Mesenchymal stem cell (in vitro differentiated cells and primary cell): ENCODE results near the gene SCD5.

ENCODE experiments used
- DNase-seq: peaks from one replicate; pipeline ENCODE4 v3.0.0-alpha.2; 2013
- H2AFZ ChIP-seq: one replicate; pipeline ENCODE4 v1.6.1; 2013; ENCODE audit warnings: low read depth, mild to moderate bottlenecking, control low read depth, inconsistent platforms, low read length, moderate library complexity
- H2AK5ac ChIP-seq: 2 replicates; pipeline ENCODE4 v1.6.1; 2013; ENCODE audit warnings: low read length, moderate library complexity, mild to moderate bottlenecking, inconsistent platforms; ENCODE audit not compliant: severe bottlenecking
- H2BK120ac ChIP-seq: one replicate; pipeline ENCODE4 v1.6.1; 2013; ENCODE audit warnings: low read depth, mild to moderate bottlenecking, inconsistent platforms, low read length, moderate library complexity
- H2BK12ac ChIP-seq, 2 experiments: one replicate each; pipeline ENCODE4 v1.6.1; 2013; ENCODE audit warnings: inconsistent platforms in 2 of 2, low read length in 2 of 2, mild to moderate bottlenecking in 2 of 2, moderate library complexity in 2 of 2, control low read depth in 1 of 2
- H2BK15ac ChIP-seq: one replicate; pipeline ENCODE4 v1.6.1; 2013; ENCODE audit warnings: mild to moderate bottlenecking, low read depth, inconsistent platforms; ENCODE audit not compliant: poor library complexity, severe bottlenecking
- H2BK5ac ChIP-seq: 2 replicates; pipeline ENCODE4 v1.6.1; 2013; ENCODE audit warnings: low read depth, mild to moderate bottlenecking, low read length, control low read depth, inconsistent platforms; ENCODE audit not compliant: poor library complexity, severe bottlenecking
- H3K14ac ChIP-seq, 2 experiments: one replicate each; pipeline ENCODE4 v1.6.1; 2013; ENCODE audit warnings: inconsistent platforms in 2 of 2, low read length in 2 of 2, control low read depth in 1 of 2, mild to moderate bottlenecking in 1 of 2, moderate library complexity in 1 of 2
- H3K18ac ChIP-seq, 2 experiments: one replicate each; pipeline ENCODE4 v1.6.1; 2013; ENCODE audit warnings: inconsistent platforms in 2 of 2, low read length in 2 of 2, control low read depth in 1 of 2, low read depth in 1 of 2, mild to moderate bottlenecking in 1 of 2
- H3K23ac ChIP-seq, 2 experiments: one replicate each; pipeline ENCODE4 v1.6.1; 2013; ENCODE audit warnings: inconsistent platforms in 2 of 2, low read length in 2 of 2, mild to moderate bottlenecking in 2 of 2, moderate library complexity in 2 of 2, control low read depth in 1 of 2
- H3K27ac ChIP-seq: 2 replicates; pipeline ENCODE4 v1.5.1; 2013; ENCODE audit warnings: mild to moderate bottlenecking, moderate library complexity, low read length, control low read depth, inconsistent platforms; ENCODE audit not compliant: poor library complexity, severe bottlenecking
- H3K27me3 ChIP-seq, 2 experiments: 2 replicates each; pipeline versions ENCODE4 v1.6.1 to v1.7.0; 2013; ENCODE audit warnings: low read length in 2 of 2, mild to moderate bottlenecking in 2 of 2, moderate library complexity in 2 of 2, control low read depth in 1 of 2, inconsistent platforms in 1 of 2; ENCODE audit not compliant: control insufficient read depth in 1 of 2, insufficient read depth in 1 of 2
- H3K36me3 ChIP-seq, 2 experiments: 2 replicates each; pipeline versions ENCODE4 v1.6.1 to v1.7.0; 2013; ENCODE audit warnings: low read length in 2 of 2, control low read depth in 1 of 2, inconsistent platforms in 1 of 2, low read depth in 1 of 2, mild to moderate bottlenecking in 1 of 2; ENCODE audit not compliant: insufficient read depth in 2 of 2, control insufficient read depth in 1 of 2
- H3K4ac ChIP-seq, 2 experiments: one replicate each; pipeline ENCODE4 v1.6.1; 2013; ENCODE audit warnings: inconsistent platforms in 2 of 2, low read length in 2 of 2, mild to moderate bottlenecking in 2 of 2, moderate library complexity in 2 of 2, control low read depth in 1 of 2, low read depth in 1 of 2
- H3K4me1 ChIP-seq: 2 replicates; pipeline ENCODE4 v1.6.1; 2013; ENCODE audit warnings: low read depth, low read length, control low read depth; ENCODE audit not compliant: control insufficient read depth, insufficient read depth
- H3K4me2 ChIP-seq: 2 replicates; pipeline ENCODE4 v1.6.1; 2013; ENCODE audit warnings: low read length, mild to moderate bottlenecking, inconsistent platforms; ENCODE audit not compliant: poor library complexity, severe bottlenecking
- H3K4me3 ChIP-seq, 2 experiments: 2 replicates each; pipeline versions ENCODE4 v1.5.1 to v1.7.0; 2013; ENCODE audit warnings: low read length in 2 of 2, mild to moderate bottlenecking in 2 of 2, control low read depth in 1 of 2, low read depth in 1 of 2; ENCODE audit not compliant: insufficient read depth in 1 of 2
- H3K79me1 ChIP-seq: replicated peaks from 2 replicates; pipeline ENCODE4 v1.6.1; 2013; ENCODE audit warnings: mild to moderate bottlenecking, control low read depth, low read length, inconsistent platforms; ENCODE audit not compliant: poor library complexity, severe bottlenecking
- H3K9ac ChIP-seq: 2 replicates; pipeline ENCODE4 v1.7.0; 2013; ENCODE audit warnings: mild to moderate bottlenecking, low read length, moderate library complexity
- H3K9me3 ChIP-seq: 2 replicates; pipeline ENCODE4 v1.7.0; 2013; ENCODE audit warnings: mild to moderate bottlenecking, low read length; ENCODE audit not compliant: control insufficient read depth
- H4K8ac ChIP-seq: one replicate; pipeline ENCODE4 v1.6.1; 2013; ENCODE audit warnings: inconsistent platforms, mild to moderate bottlenecking, low read length, moderate library complexity
- H4K91ac ChIP-seq: one replicate; pipeline ENCODE4 v1.6.1; 2013; ENCODE audit warnings: mild to moderate bottlenecking, low read length, inconsistent platforms
- WGBS: methylation state at CpG from one replicate; pipeline ENCODE4 v1.1.7; 2013; ENCODE audit warnings: mixed read lengths; 5-methylcytosine and 5-hydroxymethylcytosine counted together

SCD5 gene

DNA sequence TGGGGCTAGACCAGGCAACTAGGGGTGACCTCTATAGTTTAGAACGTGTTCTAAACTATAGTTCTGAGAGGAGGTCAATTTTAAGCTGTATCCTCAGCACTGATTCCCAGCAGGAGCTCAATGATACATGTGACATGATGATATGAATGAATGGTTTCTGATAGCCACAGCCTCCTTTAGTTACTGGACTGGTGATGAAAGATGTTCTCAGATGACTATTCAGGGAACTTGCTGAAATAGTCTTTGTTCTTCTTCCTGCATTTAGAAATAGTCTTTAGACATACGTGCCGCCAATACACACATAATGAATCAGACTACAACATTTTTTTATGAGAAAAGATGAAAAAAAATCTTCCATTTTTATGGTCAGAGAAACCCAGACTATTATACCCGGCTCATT, 120.5 kb downstream of the SCD5 start:
- no peak overlapping the region for H3K4ac ChIP-seq
- no peak overlapping the region for H2AFZ ChIP-seq
- peaks cover 1% of the 10 kb centered on the region for H3K4me1 ChIP-seq
- no peak overlapping the region for H2BK5ac ChIP-seq
- WGBS, result 46% methylated on average over 4 of the region's 4 CpGs
- no peak overlapping the region for H3K9ac ChIP-seq
- no peak overlapping the region for H2BK15ac ChIP-seq
- H2AK5ac ChIP-seq, result no peak overlapping the region
- DNase-seq, result no peak
- no peak overlapping the region for H3K4me3 ChIP-seq
- H3K79me1 ChIP-seq, result peaks cover 2% of the 10 kb centered on the region
- H3K36me3 ChIP-seq, result peaks cover 5 to 7% of the 10 kb centered on the region in 2 experiments
- no peak overlapping the region for H2BK120ac ChIP-seq
- H3K9me3 ChIP-seq, result no peaks in the 10 kb centered on the region
- no peak overlapping the region for H3K4me2 ChIP-seq
- H3K18ac ChIP-seq, result no peak overlapping the region
- H2BK12ac ChIP-seq, result no peak overlapping the region
- H3K27me3 ChIP-seq, result no peaks in the 10 kb centered on the region
- H4K91ac ChIP-seq, result no peak overlapping the region
- H3K27ac ChIP-seq, result no peak overlapping the region
- H4K8ac ChIP-seq, result no peak overlapping the region
- no peak overlapping the region for H3K14ac ChIP-seq
- H3K23ac ChIP-seq, result no peak overlapping the region

DNA sequence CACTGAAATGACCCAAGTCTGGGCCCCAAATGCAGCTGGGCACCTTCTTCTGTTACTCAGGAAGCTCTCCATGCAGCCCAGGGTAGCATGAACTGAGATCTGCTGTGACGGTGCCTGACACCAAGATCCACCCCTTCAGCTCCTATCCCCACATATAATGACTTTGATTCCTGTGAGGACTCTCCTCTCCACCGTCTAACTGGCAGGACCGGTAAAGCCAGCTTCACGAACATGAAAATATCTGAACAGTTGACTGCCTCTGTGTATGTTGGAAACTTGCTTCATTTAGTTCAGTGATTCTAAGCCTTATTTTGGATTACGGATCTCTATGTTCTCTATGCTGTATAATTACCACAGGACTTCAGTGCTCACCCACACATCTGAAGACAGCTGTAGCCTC, 121.3 kb downstream of the SCD5 start:
- H3K4me1 ChIP-seq, result peaks cover 1% of the 10 kb centered on the region
- no peak for DNase-seq
- H3K14ac ChIP-seq, result no peak overlapping the region
- 85% methylated on average over 4 of the region's 5 CpGs for WGBS
- H3K27ac ChIP-seq, result no peak overlapping the region
- H3K4ac ChIP-seq, result no peak overlapping the region
- no peak overlapping the region for H2BK12ac ChIP-seq
- H3K18ac ChIP-seq, result no peak overlapping the region
- no peak overlapping the region for H3K4me2 ChIP-seq
- H3K9me3 ChIP-seq, result no peaks in the 10 kb centered on the region
- no peaks in the 10 kb centered on the region for H3K27me3 ChIP-seq
- no peak overlapping the region for H2AK5ac ChIP-seq
- peaks cover 5 to 7% of the 10 kb centered on the region in 2 experiments for H3K36me3 ChIP-seq
- H2AFZ ChIP-seq, result no peak overlapping the region
- no peak overlapping the region for H3K4me3 ChIP-seq
- no peak overlapping the region for H4K91ac ChIP-seq
- H2BK120ac ChIP-seq, result no peak overlapping the region
- H4K8ac ChIP-seq, result no peak overlapping the region
- no peak overlapping the region for H3K23ac ChIP-seq
- H2BK15ac ChIP-seq, result no peak overlapping the region
- H2BK5ac ChIP-seq, result no peak overlapping the region
- H3K9ac ChIP-seq, result no peak overlapping the region
- peaks cover 2% of the 10 kb centered on the region for H3K79me1 ChIP-seq

DNA sequence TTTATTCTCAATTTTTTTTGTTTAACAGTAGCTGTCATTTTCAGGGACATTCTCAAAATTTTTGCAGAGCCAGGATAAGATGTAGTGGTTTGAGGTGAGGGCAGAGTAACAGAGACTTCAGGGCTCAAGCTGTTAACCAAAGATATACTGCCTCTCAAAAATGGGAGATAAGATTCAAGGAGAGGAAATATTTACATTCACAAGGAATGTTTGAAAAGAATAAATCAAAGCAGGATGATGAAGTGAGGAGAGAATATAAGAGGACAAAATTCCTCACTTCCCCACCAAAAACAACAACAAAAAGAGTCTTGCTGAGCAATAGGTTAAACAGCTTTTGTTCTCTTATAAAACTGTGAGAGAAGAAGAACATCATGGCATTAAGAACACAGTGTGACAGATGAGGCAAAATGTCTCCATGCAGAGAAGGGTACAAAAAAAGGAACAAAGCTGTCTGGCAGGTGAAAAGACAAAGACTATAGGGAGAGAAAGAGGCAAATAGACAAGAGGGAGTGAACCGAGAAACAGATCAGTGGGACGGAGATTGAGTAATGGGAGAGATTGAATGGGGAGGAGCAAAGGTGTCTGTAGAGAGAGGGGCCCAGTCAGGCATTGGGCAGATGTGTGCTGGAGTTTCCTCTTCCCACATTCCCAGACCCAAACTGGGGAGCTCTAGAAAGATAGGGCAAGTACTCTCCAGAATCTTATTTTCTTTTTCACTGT, 130.7 kb downstream of the SCD5 start:
- no peak overlapping the region for H3K23ac ChIP-seq
- no peaks in the 10 kb centered on the region for H3K27me3 ChIP-seq
- H2BK120ac ChIP-seq, result no peak overlapping the region
- no peak overlapping the region for H3K4me3 ChIP-seq
- H3K27ac ChIP-seq, result no peak overlapping the region
- no peaks in the 10 kb centered on the region for H3K9me3 ChIP-seq
- no peak overlapping the region for H4K8ac ChIP-seq
- H3K14ac ChIP-seq, result no peak overlapping the region
- no peak overlapping the region for H2AK5ac ChIP-seq
- H3K9ac ChIP-seq, result no peak overlapping the region
- no peaks in the 10 kb centered on the region for H3K4me1 ChIP-seq
- H4K91ac ChIP-seq, result no peak overlapping the region
- no peak overlapping the region for H2BK5ac ChIP-seq
- no peak for DNase-seq
- no peak overlapping the region for H2BK15ac ChIP-seq
- no peaks in the 10 kb centered on the region for H3K36me3 ChIP-seq
- H2AFZ ChIP-seq, result no peak overlapping the region
- no peak overlapping the region for H3K4ac ChIP-seq
- peaks cover 4% of the 10 kb centered on the region for H3K79me1 ChIP-seq
- H3K4me2 ChIP-seq, result no peak overlapping the region
- no peak overlapping the region for H3K18ac ChIP-seq
- 52% methylated on average over 2 of the region's 2 CpGs for WGBS
- H2BK12ac ChIP-seq, result no peak overlapping the region

DNA sequence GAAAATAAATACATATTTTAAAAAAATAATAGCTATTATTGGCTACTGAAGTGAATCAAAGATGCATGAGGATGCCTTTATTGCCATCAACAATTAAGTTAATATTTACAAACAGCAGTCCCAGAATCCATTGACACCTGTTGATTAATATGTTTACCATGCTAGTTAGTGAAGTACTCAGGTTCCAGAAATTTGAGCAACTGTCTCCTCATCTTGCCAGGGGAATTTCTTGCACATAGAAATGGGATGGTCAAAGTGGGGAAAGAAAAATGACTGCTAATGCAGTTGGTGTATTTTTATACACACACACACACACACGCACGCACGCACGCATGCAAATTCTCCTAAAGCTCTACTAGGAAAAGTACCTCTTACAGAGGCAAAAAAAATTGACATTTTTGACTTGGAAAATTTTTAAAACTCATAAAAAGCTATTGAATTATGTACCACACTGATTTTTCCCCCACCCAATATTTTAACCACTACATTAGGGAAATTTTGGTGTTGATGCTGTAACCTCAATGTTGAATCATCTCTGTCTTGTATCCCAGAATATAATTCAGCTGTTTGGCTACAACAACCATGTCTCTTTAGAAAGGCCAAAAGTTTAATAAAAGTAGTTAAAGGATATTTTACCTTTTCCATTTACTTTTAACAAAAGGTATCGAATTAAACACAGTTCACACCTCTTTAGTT, 131.5 kb downstream of the SCD5 start:
- no peaks in the 10 kb centered on the region for H3K9me3 ChIP-seq
- H3K23ac ChIP-seq, result no peak overlapping the region
- no peak overlapping the region for H2BK12ac ChIP-seq
- DNase-seq, result no peak
- no peak overlapping the region for H2BK15ac ChIP-seq
- no peak overlapping the region for H2BK5ac ChIP-seq
- H3K4me2 ChIP-seq, result no peak overlapping the region
- H3K18ac ChIP-seq, result no peak overlapping the region
- no peak overlapping the region for H3K4ac ChIP-seq
- no peak overlapping the region for H2AFZ ChIP-seq
- H4K8ac ChIP-seq, result no peak overlapping the region
- H3K9ac ChIP-seq, result no peak overlapping the region
- no peaks in the 10 kb centered on the region for H3K4me1 ChIP-seq
- no peak overlapping the region for H2BK120ac ChIP-seq
- no peak overlapping the region for H4K91ac ChIP-seq
- H3K36me3 ChIP-seq, result no peaks in the 10 kb centered on the region
- H2AK5ac ChIP-seq, result no peak overlapping the region
- no peak overlapping the region for H3K27ac ChIP-seq
- no peaks in the 10 kb centered on the region for H3K27me3 ChIP-seq
- no CpG with 5 or more reads among the region's 5 CpGs for WGBS
- peaks cover 4% of the 10 kb centered on the region for H3K79me1 ChIP-seq
- no peak overlapping the region for H3K4me3 ChIP-seq
- no peak overlapping the region for H3K14ac ChIP-seq
